Transverse colon (tissue), 4 donors: ENCODE measurements around the gene SCN4A. TPM values are rescaled to one million over a fixed set of nuclear protein-coding genes. Genes with fewer than 3 reads are reported as not detected.
A peak's percentile ranks its signal among the peaks of the same experiment; 100 is the strongest.
"Not testable (repeated sequence)": the region's sequence is repeated elsewhere in the genome, so short reads cannot be mapped to it uniquely, and the experiment has no call there.

Experiments
- DNase-seq: peaks from one replicate; pipeline ENCODE4 v3.0.0-alpha.2; 2019
- H3K27ac ChIP-seq, 4 donors: fragments of 200-600 bp; sonication (generic); 2 replicates each; pipeline ENCODE4 v1.5.1; 2016 to 2018; ENCODE audit warnings: inconsistent platforms in 4 of 4
- H3K27me3 ChIP-seq: fragments of 200-600 bp; sonication (generic); 2 replicates; pipeline ENCODE4 v1.5.1; 2017; ENCODE audit warnings: inconsistent platforms
- H3K36me3 ChIP-seq, 4 donors: fragments of 200-600 bp; sonication (generic); 2 replicates each; pipeline ENCODE4 v1.5.1; 2017 to 2019; ENCODE audit warnings: inconsistent platforms in 4 of 4
- H3K4me1 ChIP-seq, 4 donors: fragments of 200-600 bp; sonication (generic); 2 replicates each; pipeline ENCODE4 v1.5.1; 2017 to 2020; ENCODE audit warnings: inconsistent platforms in 4 of 4
- H3K4me3 ChIP-seq, 4 donors: fragments of 200-600 bp; sonication (generic); 1 replicate in 1 of 4; 2 replicates in 3 of 4; pipeline versions ENCODE4 v1.5.1 to v1.6.1; 2017 to 2019; ENCODE audit warnings: inconsistent platforms in 4 of 4
- H3K9me3 ChIP-seq, 2 donors: fragments of 200-600 bp; sonication (generic); 2 replicates each; pipeline ENCODE4 v1.5.1; 2017 to 2019; ENCODE audit warnings: inconsistent platforms in 2 of 2
- EP300 ChIP-seq: sonication (generic); formaldehyde crosslinking; IDR thresholded peaks from one replicate; pipeline ENCODE4 v1.6.1; 2017; ENCODE audit warnings: antibody characterized with exemption, low read depth
- POLR2A ChIP-seq: fragments of 450-650 bp; IDR thresholded peaks from one replicate; pipeline ENCODE4 v1.6.1; 2016; ENCODE audit warnings: antibody characterized with exemption, mild to moderate bottlenecking, moderate library complexity
- POLR2AphosphoS5 ChIP-seq, 3 donors: sonication (generic); formaldehyde crosslinking; IDR thresholded peaks; one replicate each; pipeline ENCODE4 v1.6.1; 2016; ENCODE audit warnings: antibody characterized with exemption in 3 of 3
- WGBS, 2 donors: methylation state at CpG; one replicate each; pipeline ENCODE4 v1.1.5; 2018; ENCODE audit warnings: low coverage in 1 of 2; 5-methylcytosine and 5-hydroxymethylcytosine counted together
- in situ Hi-C, 4 donors: fragments of 200-750 bp; cut with MboI; loops; one replicate each; pipeline versions ENCODE4 v1.15.0 to v1.15.1; 2017; ENCODE audit warnings: low sequenced_read_pairs in 3 of 4, low pct_ligation_motif_present in 1 of 4, low pct_unique_long_range_greater_than_20kb in 1 of 4
- intact Hi-C: fragments of 100-400 bp; cut with DNase I; formaldehyde crosslinking; loops from one replicate; pipeline ENCODE4 v1.15.1; 2023; ENCODE audit warnings: low total_unique reads
- total RNA-seq, 4 donors: library from RNA; depleted of rRNA; stranded (reverse); fragments of >200 nt; gene quantifications; one replicate each; pipeline ENCODE4 v1.1.0, GENCODE V29; 2016
- TF ChIP-seq, protein P1 (sequence below), 5 experiments: fragments of 200-600 bp in 3 of 5; fragments of 450-650 bp in 2 of 5; sonication (generic) in 3 of 5; IDR thresholded peaks; 1 replicate in 2 of 5; 2 replicates in 3 of 5; pipeline ENCODE4 v1.5.1; 2016 to 2017; ENCODE audit warnings: antibody characterized with exemption in 5 of 5, inconsistent platforms in 3 of 5, mild to moderate bottlenecking in 2 of 5, moderate library complexity in 1 of 5

The SCN4A gene
- total RNA-seq, 4 donors from 2014 or later, result 0.14 to 0.48 (median 0.20) TPM; not detected in 1

- in situ Hi-C loops, result loop anchor here in 1 of 4 donors (25.0 kb wide), 1 partner anchor 97 kb away; the partner anchor contains the start of genes CSHL1 and GH1
- 78% methylated on average over 4 of the region's 4 CpGs; no CpG with 5 or more reads in 1 of the 2 donors for WGBS, 2 donors
- DNase-seq, result no peak
- Histone ChIP-seq H3K27me3 (no peaks in the 10 kb centered on the region), H3K4me1 (peaks cover 7 to 32% (median 11%) of the 10 kb centered on the region in 4 donors), H3K4me3 (no peak overlapping the region), H3K9me3 (no peaks in the 10 kb centered on the region), H3K27ac (no peak overlapping the region), H3K36me3 (no peaks in the 10 kb centered on the region)
- TF ChIP-seq, protein P1, sequence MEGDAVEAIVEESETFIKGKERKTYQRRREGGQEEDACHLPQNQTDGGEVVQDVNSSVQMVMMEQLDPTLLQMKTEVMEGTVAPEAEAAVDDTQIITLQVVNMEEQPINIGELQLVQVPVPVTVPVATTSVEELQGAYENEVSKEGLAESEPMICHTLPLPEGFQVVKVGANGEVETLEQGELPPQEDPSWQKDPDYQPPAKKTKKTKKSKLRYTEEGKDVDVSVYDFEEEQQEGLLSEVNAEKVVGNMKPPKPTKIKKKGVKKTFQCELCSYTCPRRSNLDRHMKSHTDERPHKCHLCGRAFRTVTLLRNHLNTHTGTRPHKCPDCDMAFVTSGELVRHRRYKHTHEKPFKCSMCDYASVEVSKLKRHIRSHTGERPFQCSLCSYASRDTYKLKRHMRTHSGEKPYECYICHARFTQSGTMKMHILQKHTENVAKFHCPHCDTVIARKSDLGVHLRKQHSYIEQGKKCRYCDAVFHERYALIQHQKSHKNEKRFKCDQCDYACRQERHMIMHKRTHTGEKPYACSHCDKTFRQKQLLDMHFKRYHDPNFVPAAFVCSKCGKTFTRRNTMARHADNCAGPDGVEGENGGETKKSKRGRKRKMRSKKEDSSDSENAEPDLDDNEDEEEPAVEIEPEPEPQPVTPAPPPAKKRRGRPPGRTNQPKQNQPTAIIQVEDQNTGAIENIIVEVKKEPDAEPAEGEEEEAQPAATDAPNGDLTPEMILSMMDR (IDR thresholded peaks at IDR 0.05), result no peak
- TF ChIP-seq POLR2A, result no peak
- no peak for TF ChIP-seq EP300
- TF ChIP-seq POLR2AphosphoS5 (IDR thresholded peaks at IDR 0.05), result no peak
- intact Hi-C loops, result no loop called here
These were observed 36.1 kb upstream of the SCN4A start for GRCh38 chr17:64008830-64009229.

DNA sequence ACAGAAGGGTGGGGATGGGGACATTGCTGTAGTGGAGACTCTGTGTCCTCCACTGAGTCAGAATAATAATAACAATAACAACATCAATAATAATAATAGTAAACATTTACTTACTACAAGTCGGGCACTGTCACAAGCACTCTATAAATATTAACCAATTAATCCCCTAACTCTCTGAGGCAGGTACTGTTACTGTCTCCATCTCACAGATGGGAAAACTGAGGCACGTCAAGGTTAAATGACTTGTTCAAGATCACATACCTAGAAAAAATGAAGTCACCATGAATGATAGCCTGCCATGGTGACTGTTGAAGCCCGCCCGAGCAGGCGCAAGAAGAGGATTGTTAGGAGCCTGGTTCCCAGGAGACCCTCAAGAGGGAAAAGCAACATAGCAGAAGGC is 35.6 kb upstream of the SCN4A start:
- Histone ChIP-seq H3K4me3 (no peak overlapping the region), H3K4me1 (peaks cover 7 to 32% (median 11%) of the 10 kb centered on the region in 4 donors), H3K36me3 (no peaks in the 10 kb centered on the region), H3K9me3 (no peaks in the 10 kb centered on the region), H3K27me3 (no peaks in the 10 kb centered on the region), H3K27ac (no peak overlapping the region)
- WGBS, 2 donors, result 82 to 100% methylated on average over 3 to 5 of the region's 5 CpGs
- intact Hi-C loops, result no loop called here
- in situ Hi-C loops, result loop anchor here in 1 of 4 donors (25.0 kb wide), 1 partner anchor 96 kb away; the partner anchor contains the start of genes CSHL1 and GH1
- TF ChIP-seq, protein P1 (IDR thresholded peaks at IDR 0.05), result no peak
- no peak for TF ChIP-seq EP300
- no peak for TF ChIP-seq POLR2AphosphoS5 (IDR thresholded peaks at IDR 0.05)
- no peak for TF ChIP-seq POLR2A
- DNase-seq, result no peak

DNA sequence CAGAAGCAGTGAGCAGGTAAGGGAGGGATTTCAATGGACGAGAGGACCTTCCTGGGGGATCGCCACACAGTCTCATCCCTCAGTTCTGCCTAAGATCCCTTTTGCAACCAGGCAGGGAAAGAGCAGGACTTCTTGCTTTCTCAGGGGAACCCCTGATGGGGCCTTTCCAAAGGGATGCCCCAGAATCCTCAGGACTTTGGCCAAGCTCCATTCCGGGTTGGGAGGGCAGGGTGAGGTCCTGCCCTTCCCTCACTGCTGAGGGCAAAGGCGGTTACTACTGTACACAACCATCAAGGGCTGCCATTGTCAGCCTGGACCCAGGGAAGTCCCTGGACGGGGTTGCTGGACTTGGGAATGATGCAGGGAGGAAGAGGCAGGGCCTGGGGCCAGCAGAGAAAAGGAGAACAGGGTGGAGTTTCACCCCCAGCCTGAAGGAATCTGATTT is 35.1 kb upstream of the SCN4A start:
- Histone ChIP-seq H3K4me3 (no peak overlapping the region), H3K36me3 (no peaks in the 10 kb centered on the region), H3K4me1 (peaks cover 7 to 32% (median 11%) of the 10 kb centered on the region in 4 donors), H3K27ac (peak overlapping the region in 2 of 4 donors; percentile 17 to 30), H3K9me3 (no peaks in the 10 kb centered on the region), H3K27me3 (no peaks in the 10 kb centered on the region)
- in situ Hi-C loops, result loop anchor here in 1 of 4 donors (25.0 kb wide), 1 partner anchor 96 kb away; the partner anchor contains the start of genes CSHL1 and GH1
- TF ChIP-seq EP300, result no peak
- TF ChIP-seq POLR2AphosphoS5 (IDR thresholded peaks at IDR 0.05), result no peak
- TF ChIP-seq POLR2A, result no peak
- WGBS, 2 donors, result 17 to 54% methylated on average over 2 to 5 of the region's 5 CpGs
- no peak for DNase-seq
- intact Hi-C loops, result no loop called here

DNA sequence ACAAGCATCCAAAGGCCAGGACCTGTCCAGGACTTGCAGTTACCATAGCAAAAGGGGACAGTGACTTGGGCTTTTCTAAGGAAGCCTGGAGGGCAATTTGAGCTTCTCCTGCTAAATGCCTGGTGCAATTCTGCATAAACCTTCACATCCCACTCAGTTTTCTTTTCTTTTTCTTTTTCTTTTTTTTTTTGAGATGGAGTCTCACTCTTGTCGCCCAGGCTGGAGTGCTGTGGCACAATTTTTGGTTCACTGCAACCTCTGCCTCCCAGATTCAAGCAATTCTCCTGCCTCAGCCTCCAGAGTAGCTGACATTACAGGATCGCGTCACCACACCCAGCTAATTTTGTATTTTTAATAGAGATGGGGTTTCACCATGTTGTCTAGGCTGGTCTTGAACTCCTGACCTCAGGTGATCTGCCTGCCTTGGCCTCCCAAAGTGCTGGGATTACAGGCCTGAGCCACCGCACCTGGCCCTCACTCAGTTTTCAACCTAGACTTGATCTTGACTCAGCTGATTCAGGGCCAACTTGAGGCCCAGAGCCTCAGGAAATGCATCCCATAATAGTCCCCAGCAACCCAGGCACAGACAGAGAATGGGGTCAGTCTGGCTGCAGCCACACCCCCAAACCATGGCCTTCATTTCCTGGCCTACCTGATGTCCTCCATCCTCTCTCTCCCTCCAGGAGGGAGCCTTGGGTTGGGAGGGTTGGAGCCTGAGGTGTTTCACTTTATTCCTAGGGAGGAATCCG is 34.5 kb upstream of the SCN4A start:
- H3K4me3 ChIP-seq, H3K36me3 ChIP-seq, intact Hi-C loops, H3K9me3 ChIP-seq, DNase-seq, H3K27me3 ChIP-seq: not testable (repeated sequence)
- Histone ChIP-seq H3K27ac (peak overlapping the region in 2 of 4 donors; percentile 17 to 30), H3K4me1 (peaks cover 7 to 32% (median 11%) of the 10 kb centered on the region in 4 donors)
- in situ Hi-C loops, result loop anchor here in 1 of 4 donors (25.0 kb wide), 1 partner anchor 95 kb away; the partner anchor contains the start of genes CSHL1 and GH1
- 94% methylated on average over 5 of the region's 5 CpGs; no CpG with 5 or more reads in 1 of the 2 donors for WGBS, 2 donors
